Measurements from ENCODE around the gene TMEM171. TPM values are rescaled to one million over a fixed set of nuclear protein-coding genes. Genes with fewer than 3 reads are reported as not detected.

Gene TMEM171
- total and polyA plus RNA-seq, 2 of the 8 experiments (the other 6 are each of a cell fraction or from before 2014, with no cell fraction given): 1.0 to 2.2 TPM

GRCh38 chr5:73104326-73104725 lies 16.0 kb upstream of the TMEM171 start:
- H3K14ac ChIP-seq (ENCODE audit: insufficient read length): no peak overlapping the region
- H3K27ac ChIP-seq (ENCODE audit: low read depth, low read length): no peak overlapping the region
- FAIRE-seq (no peak), DNase-seq (ENCODE audit: low read depth in 1 of 2, low spot score in 2 of 2) (no peak)
- no peak overlapping the region for H3K4ac ChIP-seq (replicated peaks; ENCODE audit: insufficient read length, low read depth, low read length)
- 90% methylated on average over 1 of the region's 1 CpG; no CpG with 5 or more reads in 1 of the 2 experiments for WGBS, 2 experiments (ENCODE audit: extremely low coverage in 1 of 2, insufficient coverage in 1 of 2, insufficient read length in 1 of 2, insufficient replicate concordance in 2 of 2, low coverage in 1 of 2, low lambda C conversion rate in 2 of 2, missing lambda C conversion rate in 1 of 2)
- H2BK5ac ChIP-seq (ENCODE audit: low read depth, low read length): no peak overlapping the region
- no peak overlapping the region for H2BK15ac ChIP-seq (ENCODE audit: low read length)
- no peaks in the 10 kb centered on the region for H3K4me1 ChIP-seq (replicated peaks in 1 of 4; ENCODE audit: control insufficient read depth in 3 of 4, insufficient read depth in 4 of 4, low read length in 3 of 4)
- H3K18ac ChIP-seq (ENCODE audit: extremely low read depth, low read length): no peak overlapping the region
- no peak overlapping the region for H2BK20ac ChIP-seq (ENCODE audit: low read length)
- H3K36me3 ChIP-seq (ENCODE audit: control insufficient read depth in 2 of 4, insufficient read depth in 4 of 4, low read length in 3 of 4): no peaks in the 10 kb centered on the region
- no peak overlapping the region for H3K4me2 ChIP-seq (ENCODE audit: insufficient read depth in 1 of 2, low read depth in 2 of 2, low read length in 2 of 2)
- no peak overlapping the region for H4K91ac ChIP-seq (replicated peaks; ENCODE audit: insufficient read length, low read length)
- no peaks in the 10 kb centered on the region for H4K20me1 ChIP-seq (replicated peaks in 1 of 2; ENCODE audit: control insufficient read depth in 1 of 2, insufficient read depth in 2 of 2, low read length in 2 of 2)
- H2BK12ac ChIP-seq (ENCODE audit: low read depth, low read length): no peak overlapping the region
- H3K23ac ChIP-seq (ENCODE audit: insufficient read length): no peak overlapping the region
- H3K23me2 ChIP-seq (ENCODE audit: low read depth, low read length): no peaks in the 10 kb centered on the region
- no peak overlapping the region for H4K8ac ChIP-seq (ENCODE audit: extremely low read depth, insufficient read depth, low read length)
- no peaks in the 10 kb centered on the region for H3K79me1 ChIP-seq (ENCODE audit: low read depth, low read length)
- no peak overlapping the region for H2AFZ ChIP-seq (ENCODE audit: low read length)
- H3K56ac ChIP-seq (replicated peaks; ENCODE audit: insufficient read length, low read depth, low read length): no peak overlapping the region
- POLR2A ChIA-PET (ENCODE audit: partially characterized antibody): no interaction called here
- 0 out of 4 replicates have a peak, but pooled peaks cover 0 to 3% of the 10 kb centered on the region in 2 experiments for H3K9me3 ChIP-seq (ENCODE audit: insufficient read depth in 2 of 2, low read depth in 1 of 2, low read length in 1 of 2)
- H4K5ac ChIP-seq (ENCODE audit: insufficient read length, low read depth, low read length): no peak overlapping the region
- no peak overlapping the region for H2AK5ac ChIP-seq (ENCODE audit: low read depth, low read length)
- CTCF ChIA-PET (ENCODE audit: partially characterized antibody): interaction anchor here (1.2 to 1.3 kb wide), 2 partner anchors 39 to 126 kb away, joined by 3 read pairs; no protein-coding TSS in a partner anchor
- H3K27me3 ChIP-seq (replicated peaks in 1 of 4; ENCODE audit: control insufficient read depth in 3 of 4, extremely low read depth in 1 of 4, insufficient read depth in 3 of 4, low read length in 3 of 4): no peaks in the 10 kb centered on the region
- no peak overlapping the region for H3K9ac ChIP-seq (replicated peaks in 1 of 4; ENCODE audit: extremely low read depth in 1 of 4, low read depth in 3 of 4, low read length in 3 of 4)
- no peak overlapping the region for H2BK120ac ChIP-seq (replicated peaks; ENCODE audit: low read depth, low read length)
- no peaks in the 10 kb centered on the region for H3K79me2 ChIP-seq (ENCODE audit: control insufficient read depth in 1 of 2, insufficient read depth in 2 of 2, low read length in 2 of 2)
- H3K4me3 ChIP-seq (ENCODE audit: extremely low read depth in 1 of 4, insufficient read depth in 2 of 4, low read depth in 3 of 4, low read length in 4 of 4): no peak overlapping the region
- TF ChIP-seq, protein P1, sequence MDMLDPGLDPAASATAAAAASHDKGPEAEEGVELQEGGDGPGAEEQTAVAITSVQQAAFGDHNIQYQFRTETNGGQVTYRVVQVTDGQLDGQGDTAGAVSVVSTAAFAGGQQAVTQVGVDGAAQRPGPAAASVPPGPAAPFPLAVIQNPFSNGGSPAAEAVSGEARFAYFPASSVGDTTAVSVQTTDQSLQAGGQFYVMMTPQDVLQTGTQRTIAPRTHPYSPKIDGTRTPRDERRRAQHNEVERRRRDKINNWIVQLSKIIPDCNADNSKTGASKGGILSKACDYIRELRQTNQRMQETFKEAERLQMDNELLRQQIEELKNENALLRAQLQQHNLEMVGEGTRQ (IDR thresholded peaks at IDR 0.05; ENCODE audit: low read length): no peak
- TF ChIP-seq SP1 (IDR thresholded peaks at IDR 0.05; ENCODE audit: low read depth, low read length) (no peak), SIRT6 (IDR thresholded peaks at IDR 0.05; ENCODE audit: low read length) (no peak), NANOG (IDR thresholded peaks at IDR 0.05; ENCODE audit: insufficient read depth, low read depth, low read length, poor library complexity, severe bottlenecking) (no peak), MAFK (IDR thresholded peaks at IDR 0.05; ENCODE audit: low read depth, low read length) (no peak), ZNF274 (IDR thresholded peaks at IDR 0.05; ENCODE audit: borderline replicate concordance, extremely low read depth, low read length) (no peak), SP2 (IDR thresholded peaks at IDR 0.05; ENCODE audit: low read length) (no peak), EZH2 (IDR thresholded peaks at IDR 0.05; ENCODE audit: low read depth, low read length, severe bottlenecking) (no peak), KDM5A (IDR thresholded peaks at IDR 0.05; ENCODE audit: low read length) (no peak), CEBPB (IDR thresholded peaks at IDR 0.05; ENCODE audit: low read depth, low read length) (no peak), TCF12 (IDR thresholded peaks at IDR 0.05; ENCODE audit: low read depth, low read length) (no peak), TAF7 (optimal IDR thresholded peaks at IDR 0.05; ENCODE audit: borderline replicate concordance, low read depth, low read length) (no peak)
